PC-9 (cell line): ENCODE measurements around the gene MRGPRX2. TPM values are rescaled to one million over a fixed set of nuclear protein-coding genes. Genes with fewer than 3 reads are reported as not detected.

Experiments
- BruUV-seq: library from RNA; stranded (reverse); fragments of 400-500 nt; replicated peaks from 2 replicates; lab custom pipeline; 2021; lab: Mats Ljungman, UMichigan
- CTCF ChIA-PET: fragments of 300-600 bp; sonication (Branson Sonifier 250); formaldehyde crosslinking; loops from one replicate; lab custom pipeline; 2022; ENCODE audit warnings: antibody characterized with exemption; lab: Charles Lee
- POLR2A ChIA-PET: fragments of 300-600 bp; sonication (Branson Sonifier 250); formaldehyde crosslinking; loops from one replicate; lab custom pipeline; 2022; ENCODE audit warnings: antibody characterized with exemption; ENCODE audit not compliant: unreplicated experiment; lab: Charles Lee
- DNase-seq, 2 experiments: peaks; one replicate each; pipeline versions ENCODE4 v3.0.0 to v3.0.0-alpha.2; 2015 to 2022; ENCODE audit warnings: mixed read lengths in 1 of 2
- H2AFZ ChIP-seq: fragments of 200-600 bp; sonication (generic); 2 replicates; pipeline ENCODE4 v1.8.1; 2017; ENCODE audit warnings: antibody characterized with exemption
- H3F3A ChIP-seq: fragments of 200-600 bp; sonication (generic); 2 replicates; pipeline ENCODE4 v1.8.1; 2017; ENCODE audit warnings: antibody characterized with exemption, mild to moderate bottlenecking, low read depth; ENCODE audit not compliant: insufficient read depth
- H3K27ac ChIP-seq: fragments of 200-600 bp; sonication (generic); 2 replicates; pipeline ENCODE4 v1.6.1; 2016; ENCODE audit warnings: mixed run types
- H3K27me3 ChIP-seq: fragments of 200-600 bp; sonication (generic); 2 replicates; pipeline ENCODE4 v1.6.1; 2016; ENCODE audit warnings: low read depth, mixed run types; ENCODE audit not compliant: insufficient read depth
- H3K36me3 ChIP-seq: fragments of 200-600 bp; sonication (generic); 2 replicates; pipeline ENCODE4 v1.6.1; 2016; ENCODE audit warnings: low read depth, mixed run types
- H3K4me1 ChIP-seq: fragments of 200-600 bp; sonication (generic); replicated peaks from 2 replicates; pipeline ENCODE4 v1.6.1; 2016; ENCODE audit warnings: mixed run types; ENCODE audit not compliant: insufficient read depth
- H3K4me2 ChIP-seq: fragments of 200-600 bp; sonication (generic); 2 replicates; pipeline ENCODE4 v1.6.1; 2017; ENCODE audit warnings: mixed run types
- H3K4me3 ChIP-seq: fragments of 200-600 bp; sonication (generic); 2 replicates; pipeline ENCODE4 v1.6.1; 2016; ENCODE audit warnings: mixed run types
- H3K79me2 ChIP-seq: fragments of 200-600 bp; sonication (generic); 2 replicates; pipeline ENCODE4 v1.6.1; 2017; ENCODE audit warnings: low read depth, mixed run types
- H3K9me2 ChIP-seq: fragments of 200-600 bp; sonication (generic); 2 replicates; pipeline ENCODE4 v1.8.1; 2017; ENCODE audit warnings: mild to moderate bottlenecking; ENCODE audit not compliant: insufficient read depth
- H3K9me3 ChIP-seq: fragments of 200-600 bp; sonication (generic); 2 replicates; pipeline ENCODE4 v1.8.1; 2016; ENCODE audit warnings: low read depth; ENCODE audit not compliant: insufficient read depth
- H4K20me1 ChIP-seq: fragments of 200-600 bp; sonication (generic); 2 replicates; pipeline ENCODE4 v1.8.1; 2017; ENCODE audit not compliant: insufficient read depth
- CTCF ChIP-seq: fragments of 200-600 bp; sonication (generic); conservative IDR thresholded peaks from 2 replicates; pipeline ENCODE4 v1.6.1; 2017; ENCODE audit warnings: mixed run types, antibody characterized with exemption, mild to moderate bottlenecking, moderate library complexity
- EZH2 ChIP-seq: fragments of 200-600 bp; sonication (generic); IDR thresholded peaks from 2 replicates; pipeline ENCODE4 v1.8.0; 2017; ENCODE audit warnings: antibody characterized with exemption, low read depth
- intact Hi-C: fragments of 100-400 bp; cut with micrococcal nuclease; formaldehyde crosslinking; loops from one replicate; pipeline ENCODE4 v1.10.0; 2022; ENCODE audit not compliant: unreplicated experiment
- total RNA-seq: library from RNA; stranded (reverse); gene quantifications from 2 replicates; pipeline ENCODE4 v1.2.3, GENCODE V29; 2021

Gene MRGPRX2
- total RNA-seq, 1 experiment from 2014 or later: not detected

DNA sequence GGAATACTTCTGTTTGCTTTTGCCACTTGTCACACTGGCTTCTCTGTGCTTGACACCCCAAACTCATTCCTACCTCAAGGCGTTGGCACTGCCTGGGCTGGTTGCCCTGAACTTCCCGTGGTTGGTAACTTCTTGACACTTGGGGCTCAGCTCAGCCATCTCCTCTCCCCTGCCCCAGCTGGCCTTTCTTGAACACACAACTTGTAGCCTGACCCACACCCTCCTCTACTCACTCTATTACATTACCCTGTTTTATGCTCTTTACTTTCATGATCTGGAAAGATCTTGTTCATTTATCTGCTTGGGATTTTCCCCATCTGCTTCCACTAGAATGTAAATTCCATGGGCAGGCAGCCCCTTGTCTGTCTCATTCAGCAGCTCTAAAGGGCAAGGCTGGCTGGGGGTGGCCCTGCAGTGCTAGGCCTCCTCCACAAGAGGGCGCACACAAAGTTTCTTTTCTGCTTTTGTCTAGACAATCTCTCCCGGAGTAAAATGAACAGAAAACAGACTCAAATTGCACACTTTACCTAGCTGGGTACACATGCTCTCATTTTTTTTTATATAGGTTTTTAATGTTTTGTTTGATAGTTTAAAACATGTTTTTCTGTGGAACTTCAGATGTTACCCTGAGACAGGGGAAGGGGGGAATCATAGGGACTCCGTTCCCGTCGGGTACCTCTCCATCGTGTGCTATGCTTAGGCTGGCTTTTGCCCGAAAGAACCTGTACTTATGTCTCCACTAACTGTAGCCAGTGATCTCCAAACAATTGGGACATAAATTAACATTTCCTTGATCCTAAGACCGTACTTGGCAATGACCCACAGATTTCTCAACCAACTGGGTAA lies 16.4 kb upstream of the MRGPRX2 start:
- peaks cover 73% of the 10 kb centered on the region for H3K4me1 ChIP-seq
- no peaks in the 10 kb centered on the region for H3K27me3 ChIP-seq
- H4K20me1 ChIP-seq: no peaks in the 10 kb centered on the region
- intact Hi-C loops: loop anchor here (10.0 kb wide), 1 partner anchor 728 kb away; no protein-coding TSS in a partner anchor
- peak overlapping the region; percentile 21; the same call in 1 of the 2 replicates for H3K4me2 ChIP-seq
- no TSS peak for BruUV-seq
- TF ChIP-seq EZH2 (no peak), CTCF (peak; percentile 100)
- H3K9me2 ChIP-seq: no peaks in the 10 kb centered on the region
- POLR2A ChIA-PET: no interaction called here
- CTCF ChIA-PET: interaction anchor here (0.6 to 1.7 kb wide), 3 partner anchors 33 to 65 kb away, joined by 3 to 5 read pairs (median 5); partner anchors contain the start of gene ZDHHC13
- H3K9me3 ChIP-seq: no peaks in the 10 kb centered on the region
- peak; percentile 75 to 80 for DNase-seq
- H3K79me2 ChIP-seq: no peaks in the 10 kb centered on the region
- H2AFZ ChIP-seq: no peak overlapping the region
- H3K36me3 ChIP-seq: no peaks in the 10 kb centered on the region
- peaks cover 39% of the 10 kb centered on the region for H3F3A ChIP-seq
- H3K27ac ChIP-seq: peak overlapping the region; percentile 45
- no peak overlapping the region for H3K4me3 ChIP-seq

GRCh38 chr11:19075636-19076035 lies 15.1 kb upstream of the MRGPRX2 start:
- ChIA-PET CTCF (no interaction called here), POLR2A (no interaction called here)

More at GRCh38 chr11:19075636-19076035, 15.1 kb upstream of the MRGPRX2 start:
- H3K9me2 ChIP-seq: no peaks in the 10 kb centered on the region
- H3K79me2 ChIP-seq: no peaks in the 10 kb centered on the region
- H3K4me1 ChIP-seq: peaks cover 68% of the 10 kb centered on the region
- no peak for TF ChIP-seq EZH2
- TF ChIP-seq CTCF: no peak
- peaks cover 32% of the 10 kb centered on the region for H3F3A ChIP-seq
- H2AFZ ChIP-seq: no peak overlapping the region
- intact Hi-C loops: loop anchor here (10.0 kb wide), 1 partner anchor 729 kb away; no protein-coding TSS in a partner anchor
- no peak overlapping the region for H3K4me3 ChIP-seq
- no TSS peak for BruUV-seq
- no peak overlapping the region for H3K4me2 ChIP-seq
- H3K27ac ChIP-seq: no peak overlapping the region
- no peaks in the 10 kb centered on the region for H3K36me3 ChIP-seq
- H4K20me1 ChIP-seq: no peaks in the 10 kb centered on the region
- H3K27me3 ChIP-seq: no peaks in the 10 kb centered on the region
- no peak for DNase-seq
- H3K9me3 ChIP-seq: no peaks in the 10 kb centered on the region
